SK-N-SH treated with all-trans-retinoic acid at 6 μM for 48 hours (cell line): ENCODE results near the gene RAB33B.

Experiments used
- ATAC-seq: fragments of 200-7000 bp; cut with Tn5 transposase; 3 replicates; pipeline ENCODE4 v1.9.1; 2020; ENCODE audit warnings: mild to moderate bottlenecking, moderate library complexity
- ARNTL ChIP-seq: fragments of 450-650 bp; formaldehyde crosslinking; IDR thresholded peaks from 2 replicates; pipeline ENCODE4 v1.5.0; 2020; ENCODE audit warnings: low read depth, mild to moderate bottlenecking, moderate library complexity, borderline replicate concordance
- BACH2 ChIP-seq: fragments of 250-450 bp; sonication (Bioruptor Pico); IDR thresholded peaks from 2 replicates; pipeline ENCODE4 v1.9.0; 2021; ENCODE audit warnings: mild to moderate bottlenecking, borderline replicate concordance
- CSDC2 ChIP-seq: fragments of 250-450 bp; sonication (Bioruptor Pico); IDR thresholded peaks from 2 replicates; pipeline ENCODE4 v1.5.0; 2020; ENCODE audit warnings: mild to moderate bottlenecking, moderate library complexity
- CSRNP3 ChIP-seq: fragments of 250-450 bp; sonication (Bioruptor Pico); IDR thresholded peaks from 2 replicates; pipeline ENCODE4 v1.5.1; 2021; ENCODE audit warnings: mild to moderate bottlenecking, moderate library complexity
- ESRRG ChIP-seq: fragments of 250-450 bp; sonication (Bioruptor Pico); IDR thresholded peaks from 2 replicates; pipeline ENCODE4 v1.6.1; 2021; ENCODE audit warnings: mild to moderate bottlenecking
- ISL1 ChIP-seq: fragments of 250-450 bp; sonication (Bioruptor Pico); IDR thresholded peaks from 2 replicates; pipeline ENCODE4 v2.1.2; 2022; ENCODE audit warnings: mild to moderate bottlenecking, moderate library complexity
- OSR1 ChIP-seq: fragments of 250-450 bp; sonication (Bioruptor Pico); IDR thresholded peaks from 2 replicates; pipeline ENCODE4 v1.8.0; 2022; ENCODE audit warnings: moderate library complexity, mild to moderate bottlenecking, inconsistent platforms
- POU6F1 ChIP-seq: fragments of 250-450 bp; sonication (Bioruptor Pico); IDR thresholded peaks from 2 replicates; pipeline ENCODE4 v1.8.0; 2021; ENCODE audit warnings: low read depth, mild to moderate bottlenecking, moderate library complexity, borderline replicate concordance
- PPARA ChIP-seq: fragments of 250-450 bp; sonication (Bioruptor Pico); IDR thresholded peaks from 2 replicates; pipeline ENCODE4 v1.5.0; 2020; ENCODE audit warnings: mild to moderate bottlenecking, borderline replicate concordance
- ZC3H10 ChIP-seq: fragments of 250-450 bp; sonication (Bioruptor Pico); IDR thresholded peaks from 2 replicates; pipeline ENCODE4 v1.5.1; 2021; ENCODE audit warnings: mild to moderate bottlenecking, moderate library complexity
- ZFP3 ChIP-seq: fragments of 250-450 bp; sonication (Bioruptor Pico); IDR thresholded peaks from 2 replicates; pipeline ENCODE4 v1.5.0; 2020; ENCODE audit warnings: mild to moderate bottlenecking, moderate library complexity
- ZFP30 ChIP-seq: fragments of 450-650 bp; formaldehyde crosslinking; IDR thresholded peaks from 2 replicates; pipeline ENCODE4 v1.5.0; 2022; ENCODE audit warnings: mild to moderate bottlenecking, moderate library complexity
- ZNF565 ChIP-seq: fragments of 450-650 bp; formaldehyde crosslinking; conservative IDR thresholded peaks from 2 replicates; pipeline ENCODE4 v1.5.0; 2020; ENCODE audit warnings: low read depth, mild to moderate bottlenecking, moderate library complexity
- ZNF70 ChIP-seq: fragments of 450-650 bp; formaldehyde crosslinking; IDR thresholded peaks from 2 replicates; pipeline ENCODE4 v1.5.0; 2020; ENCODE audit warnings: mild to moderate bottlenecking, moderate library complexity
- ZNF8 ChIP-seq: fragments of 450-650 bp; formaldehyde crosslinking; IDR thresholded peaks from 2 replicates; pipeline ENCODE4 v1.5.0; 2020; ENCODE audit warnings: mild to moderate bottlenecking, moderate library complexity
- TF ChIP-seq, protein P1 (sequence below): fragments of 250-450 bp; sonication (Bioruptor Pico); IDR thresholded peaks from 2 replicates; pipeline ENCODE4 v1.8.0; 2020; ENCODE audit warnings: mild to moderate bottlenecking, moderate library complexity, borderline replicate concordance
- TF ChIP-seq, protein P2 (sequence below): fragments of 250-450 bp; sonication (Bioruptor Pico); IDR thresholded peaks from 2 replicates; pipeline ENCODE4 v1.5.0; 2020; ENCODE audit warnings: mild to moderate bottlenecking, moderate library complexity

Gene RAB33B

DNA sequence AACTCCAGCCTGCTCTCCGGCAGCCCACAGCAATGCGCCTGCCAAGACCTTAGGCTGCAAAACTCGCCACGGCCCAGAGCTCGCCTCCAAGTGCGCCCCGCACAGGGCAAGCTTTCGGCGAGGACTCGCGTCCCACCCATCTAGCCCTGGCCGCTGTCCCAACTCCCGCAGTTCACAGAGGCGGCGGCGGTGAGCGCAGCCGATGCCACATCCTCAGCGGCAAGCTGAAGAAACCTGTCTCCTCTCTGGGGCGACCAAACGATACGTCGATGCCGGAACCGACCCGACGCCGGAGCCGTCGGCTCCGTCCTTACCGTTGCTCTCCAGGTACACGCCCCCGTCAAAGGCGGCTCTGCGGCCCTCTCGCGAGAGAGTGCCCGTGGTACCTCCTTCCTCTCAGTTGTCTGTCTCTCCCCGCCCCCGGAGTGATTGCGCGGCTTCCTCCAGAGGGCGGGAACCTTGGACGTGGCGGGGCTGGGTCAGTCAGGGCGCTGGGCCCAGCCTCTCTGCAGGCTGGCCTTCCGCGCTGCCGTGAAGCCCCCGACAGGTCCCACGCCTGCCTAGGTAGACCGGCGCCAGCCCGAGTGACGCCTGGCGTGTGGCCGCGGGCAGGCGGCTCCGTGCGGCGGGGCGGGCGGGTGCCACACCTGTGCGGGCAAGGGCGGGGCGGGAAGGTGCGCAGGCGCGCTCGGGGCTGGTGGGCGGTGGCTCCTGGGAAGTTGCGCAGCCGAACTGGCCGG is 380 bp upstream of the RAB33B start (continued):
- TF ChIP-seq ZNF70: no peak
- TF ChIP-seq, protein P1, sequence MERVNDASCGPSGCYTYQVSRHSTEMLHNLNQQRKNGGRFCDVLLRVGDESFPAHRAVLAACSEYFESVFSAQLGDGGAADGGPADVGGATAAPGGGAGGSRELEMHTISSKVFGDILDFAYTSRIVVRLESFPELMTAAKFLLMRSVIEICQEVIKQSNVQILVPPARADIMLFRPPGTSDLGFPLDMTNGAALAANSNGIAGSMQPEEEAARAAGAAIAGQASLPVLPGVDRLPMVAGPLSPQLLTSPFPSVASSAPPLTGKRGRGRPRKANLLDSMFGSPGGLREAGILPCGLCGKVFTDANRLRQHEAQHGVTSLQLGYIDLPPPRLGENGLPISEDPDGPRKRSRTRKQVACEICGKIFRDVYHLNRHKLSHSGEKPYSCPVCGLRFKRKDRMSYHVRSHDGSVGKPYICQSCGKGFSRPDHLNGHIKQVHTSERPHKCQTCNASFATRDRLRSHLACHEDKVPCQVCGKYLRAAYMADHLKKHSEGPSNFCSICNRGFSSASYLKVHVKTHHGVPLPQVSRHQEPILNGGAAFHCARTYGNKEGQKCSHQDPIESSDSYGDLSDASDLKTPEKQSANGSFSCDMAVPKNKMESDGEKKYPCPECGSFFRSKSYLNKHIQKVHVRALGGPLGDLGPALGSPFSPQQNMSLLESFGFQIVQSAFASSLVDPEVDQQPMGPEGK (CRISPR knock-in tag): no peak
- no peak for TF ChIP-seq BACH2
- TF ChIP-seq ISL1 (CRISPR knock-in tag): no peak
- TF ChIP-seq, protein P2, sequence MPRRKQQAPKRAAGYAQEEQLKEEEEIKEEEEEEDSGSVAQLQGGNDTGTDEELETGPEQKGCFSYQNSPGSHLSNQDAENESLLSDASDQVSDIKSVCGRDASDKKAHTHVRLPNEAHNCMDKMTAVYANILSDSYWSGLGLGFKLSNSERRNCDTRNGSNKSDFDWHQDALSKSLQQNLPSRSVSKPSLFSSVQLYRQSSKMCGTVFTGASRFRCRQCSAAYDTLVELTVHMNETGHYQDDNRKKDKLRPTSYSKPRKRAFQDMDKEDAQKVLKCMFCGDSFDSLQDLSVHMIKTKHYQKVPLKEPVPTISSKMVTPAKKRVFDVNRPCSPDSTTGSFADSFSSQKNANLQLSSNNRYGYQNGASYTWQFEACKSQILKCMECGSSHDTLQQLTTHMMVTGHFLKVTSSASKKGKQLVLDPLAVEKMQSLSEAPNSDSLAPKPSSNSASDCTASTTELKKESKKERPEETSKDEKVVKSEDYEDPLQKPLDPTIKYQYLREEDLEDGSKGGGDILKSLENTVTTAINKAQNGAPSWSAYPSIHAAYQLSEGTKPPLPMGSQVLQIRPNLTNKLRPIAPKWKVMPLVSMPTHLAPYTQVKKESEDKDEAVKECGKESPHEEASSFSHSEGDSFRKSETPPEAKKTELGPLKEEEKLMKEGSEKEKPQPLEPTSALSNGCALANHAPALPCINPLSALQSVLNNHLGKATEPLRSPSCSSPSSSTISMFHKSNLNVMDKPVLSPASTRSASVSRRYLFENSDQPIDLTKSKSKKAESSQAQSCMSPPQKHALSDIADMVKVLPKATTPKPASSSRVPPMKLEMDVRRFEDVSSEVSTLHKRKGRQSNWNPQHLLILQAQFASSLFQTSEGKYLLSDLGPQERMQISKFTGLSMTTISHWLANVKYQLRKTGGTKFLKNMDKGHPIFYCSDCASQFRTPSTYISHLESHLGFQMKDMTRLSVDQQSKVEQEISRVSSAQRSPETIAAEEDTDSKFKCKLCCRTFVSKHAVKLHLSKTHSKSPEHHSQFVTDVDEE (CRISPR knock-in tag): no peak
- TF ChIP-seq OSR1 (CRISPR knock-in tag): no peak

DNA sequence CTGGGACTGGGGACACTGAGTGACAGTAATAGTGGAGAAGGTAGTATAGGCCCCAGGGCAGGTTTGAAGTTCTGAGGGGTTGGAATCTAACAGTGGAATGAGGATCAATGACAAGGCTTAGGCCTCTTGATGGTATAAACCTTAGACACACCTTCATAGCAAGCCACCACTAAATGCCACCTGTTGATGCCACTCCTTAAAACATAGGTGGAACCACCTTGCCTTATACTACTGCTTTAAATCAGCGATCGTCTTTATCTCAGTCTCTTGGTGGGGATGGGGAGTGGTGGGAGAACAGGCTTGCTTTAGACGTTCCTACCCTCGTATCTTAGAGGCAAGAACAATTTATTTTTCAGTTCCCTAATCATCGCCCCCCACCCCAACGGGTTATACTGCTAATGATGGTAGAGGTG is 1.2 kb downstream of the RAB33B start:
- ATAC-seq: no peak
- TF ChIP-seq ZNF70 (no peak), ZFP30 (CRISPR knock-in tag) (no peak), PPARA (CRISPR knock-in tag) (no peak), CSRNP3 (no peak), ESRRG (no peak), CSDC2 (CRISPR knock-in tag) (no peak), OSR1 (CRISPR knock-in tag) (no peak), POU6F1 (CRISPR knock-in tag) (no peak), ZNF565 (no peak), ZC3H10 (no peak), BACH2 (no peak), ZNF8 (CRISPR knock-in tag) (no peak)
- TF ChIP-seq, protein P1 (CRISPR knock-in tag): no peak
- TF ChIP-seq, protein P2 (CRISPR knock-in tag): no peak

DNA sequence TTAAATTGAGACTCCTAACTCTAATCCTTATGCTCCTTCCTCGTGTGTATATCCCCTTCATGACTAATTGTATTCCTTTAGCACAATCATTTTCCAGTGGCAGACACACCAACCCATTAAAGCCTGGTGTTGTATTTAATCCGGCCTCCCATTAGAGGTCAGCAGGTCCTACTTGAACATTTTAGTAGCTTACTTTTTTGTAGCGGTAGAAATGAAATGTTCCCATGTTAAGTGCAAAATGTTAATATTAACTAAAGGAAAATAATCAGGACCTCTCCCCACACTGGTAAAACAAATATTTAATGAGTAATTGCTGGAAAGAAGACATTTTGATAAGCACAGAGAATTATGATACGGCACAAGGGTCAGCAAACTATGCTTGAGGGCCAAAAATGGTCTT is 3.4 kb downstream of the RAB33B start:
- ATAC-seq: no peak
- TF ChIP-seq ZFP3 (no peak), ARNTL (CRISPR knock-in tag) (no peak)
